K562 (cell line): ENCODE results near the gene RFLNA. TPM values are rescaled to one million over a fixed set of nuclear protein-coding genes. Genes with fewer than 3 reads are reported as not detected.

Experiments
- ATAC-seq: fragments of 200-7000 bp; cut with Tn5 transposase; 3 replicates; pipeline ENCODE4 v1.9.1; 2020; ENCODE audit warnings: moderate library complexity
- BruUV-seq: library from RNA; stranded (reverse); fragments of 400-500 nt; replicated peaks from 2 replicates; lab custom pipeline; 2021; lab: Mats Ljungman, UMichigan
- CTCF ChIA-PET: fragments of 300-600 bp; formaldehyde crosslinking; extraction: SDS; loops from one replicate; lab custom pipeline; 2021; ENCODE audit warnings: low intra/inter-chr PET ratio; lab: Yijun Ruan, JAX
- POLR2A ChIA-PET: fragments of 300-600, 350-650 bp; sonication (Branson Sonifier 250); formaldehyde crosslinking; extraction: SDS; loops from one replicate; lab custom pipeline; 2021; ENCODE audit warnings: antibody characterized with exemption, inconsistent platforms; lab: Yijun Ruan, JAX
- DNase-seq, 4 experiments: peaks; one replicate each; pipeline versions ENCODE4 v3.0.0 to v3.0.0-alpha.2; 2011 to 2018; ENCODE audit warnings: low spot score in 3 of 4, mixed read lengths in 3 of 4; ENCODE audit errors: extremely low read depth in 1 of 4
- FAIRE-seq: peaks from 2 replicates; lab custom pipeline; 2011; peaks lifted over from hg19 to GRCh38; lab: Jason Lieb, UNC
- H2AFZ ChIP-seq: 2 replicates; pipeline ENCODE4 v1.6.0; 2011; ENCODE audit warnings: low read depth, low read length, control low read depth, inconsistent platforms
- H3K27ac ChIP-seq: fragments of 200-600 bp; 3 replicates; pipeline ENCODE4 v1.8.0; 2011; ENCODE audit warnings: low read depth, mild to moderate bottlenecking, control low read depth, inconsistent platforms, low read length, moderate library complexity, mixed read lengths; ENCODE audit errors: extremely low read depth
- H3K27me3 ChIP-seq, 2 experiments: fragments of 300-600 bp in 1 of 2; 2 replicates in 1 of 2; 3 replicates in 1 of 2; pipeline versions ENCODE4 v1.6.0 to v1.8.0; 2011; ENCODE audit warnings: inconsistent platforms in 2 of 2, low read length in 2 of 2, mild to moderate bottlenecking in 1 of 2, mixed read lengths in 1 of 2, moderate library complexity in 1 of 2; ENCODE audit not compliant: control insufficient read depth in 2 of 2, insufficient read depth in 2 of 2
- H3K36me3 ChIP-seq: fragments of 300-600 bp; 3 replicates; pipeline ENCODE4 v1.8.0; 2011; ENCODE audit warnings: mild to moderate bottlenecking, low read length, inconsistent platforms; ENCODE audit not compliant: control insufficient read depth, insufficient read depth
- H3K4me1 ChIP-seq, 2 experiments: fragments of 200-600 bp in 1 of 2; replicated peaks in 1 of 2; 2 replicates in 1 of 2; 3 replicates in 1 of 2; pipeline versions ENCODE4 v1.5.1 to v1.8.0; 2011; ENCODE audit warnings: inconsistent platforms in 2 of 2, low read length in 2 of 2, mild to moderate bottlenecking in 1 of 2, mixed read lengths in 1 of 2, moderate library complexity in 1 of 2; ENCODE audit not compliant: control insufficient read depth in 2 of 2, insufficient read depth in 2 of 2
- H3K4me2 ChIP-seq: 2 replicates; pipeline ENCODE4 v1.6.1; 2011; ENCODE audit warnings: low read length, control low read depth, inconsistent platforms, mixed read lengths; ENCODE audit not compliant: insufficient read depth
- H3K4me3 ChIP-seq: fragments of 200-600 bp; sonication (generic), shearing (Covaris generic); 2 replicates; pipeline ENCODE4 v1.5.1; 2016; ENCODE audit warnings: control low read depth, inconsistent platforms
- H3K79me2 ChIP-seq: fragments of 200-600 bp; 3 replicates; pipeline ENCODE4 v1.8.0; 2011; ENCODE audit warnings: low read length, inconsistent platforms; ENCODE audit not compliant: control insufficient read depth, insufficient read depth
- H3K9ac ChIP-seq, 2 experiments: 2 replicates each; pipeline versions ENCODE4 v1.6.0 to v1.6.1; 2011; ENCODE audit warnings: low read depth in 2 of 2, low read length in 2 of 2, control low read depth in 1 of 2, inconsistent platforms in 1 of 2, mild to moderate bottlenecking in 1 of 2, mixed read lengths in 1 of 2; ENCODE audit not compliant: insufficient read depth in 1 of 2
- H3K9me1 ChIP-seq: one replicate; pipeline ENCODE4 v1.6.0; 2011; ENCODE audit warnings: inconsistent platforms, mild to moderate bottlenecking, low read length, moderate library complexity; ENCODE audit not compliant: control insufficient read depth, insufficient read depth
- H3K9me3 ChIP-seq: replicated peaks from 2 replicates; pipeline ENCODE4 v1.5.1; 2011; ENCODE audit warnings: low read depth, low read length, inconsistent platforms; ENCODE audit not compliant: control insufficient read depth, insufficient read depth
- H4K20me1 ChIP-seq: replicated peaks from 2 replicates; pipeline ENCODE4 v1.6.1; 2011; ENCODE audit warnings: low read length, inconsistent platforms, mixed read lengths; ENCODE audit not compliant: control insufficient read depth, insufficient read depth
- NR4A1 ChIP-seq, 2 experiments: fragments of 250-450 bp in 1 of 2; fragments of 450-650 bp in 1 of 2; sonication (Bioruptor Pico) in 1 of 2; IDR thresholded peaks; 2 replicates each; pipeline versions ENCODE4 v1.4.0 to v1.6.1; 2016 to 2020; ENCODE audit warnings: mild to moderate bottlenecking in 2 of 2, missing compliant biosample characterization in 1 of 2, missing genetic modification characterization in 1 of 2, moderate library complexity in 1 of 2
- PKNOX1 ChIP-seq: fragments of 450-650 bp; IDR thresholded peaks from 2 replicates; pipeline ENCODE4 v1.6.1; 2016
- POLR2A ChIP-seq: fragments of 450-650 bp; conservative IDR thresholded peaks from 2 replicates; pipeline ENCODE4 v1.6.1; 2016
- TEAD4 ChIP-seq, 2 experiments: sonication (generic) in 1 of 2; formaldehyde crosslinking in 1 of 2; IDR thresholded peaks; 2 replicates each; pipeline versions ENCODE4 v1.6.1 to v1.8.0; 2012 to 2022; ENCODE audit warnings: borderline replicate concordance in 1 of 2, inconsistent platforms in 1 of 2, low read length in 1 of 2, mild to moderate bottlenecking in 1 of 2, missing genetic modification reagents in 1 of 2
- UBTF ChIP-seq, 2 experiments: IDR thresholded peaks; 2 replicates each; pipeline ENCODE4 v1.6.1; 2012; ENCODE audit warnings: improper control_type of control experiment in 2 of 2, low read depth in 2 of 2, low read length in 2 of 2, borderline replicate concordance in 1 of 2
- WGBS: fragments of 100-300 bp; shearing (Covaris generic); methylation state at CpG from one replicate; pipeline ENCODE4 v1.1.6; 2016; ENCODE audit warnings: low coverage, mixed read lengths; ENCODE audit not compliant: insufficient coverage; ENCODE audit errors: missing lambda C conversion rate; 5-methylcytosine and 5-hydroxymethylcytosine counted together
- in situ Hi-C: fragments of 300-500 bp; cut with MboI; formaldehyde crosslinking; loops from 4 replicates; pipeline ENCODE4 v1.15.0; 2018; ENCODE audit warnings: inconsistent platforms, mixed read lengths
- intact Hi-C: fragments of 100-400 bp; cut with micrococcal nuclease; formaldehyde crosslinking; loops from 2 replicates; pipeline ENCODE4 v1.14.2; 2022
- polyA plus RNA-seq, 8 experiments: library from polyadenylated mRNA; depleted of rRNA in 4 of 8; stranded (reverse) in 5 of 8; unstranded in 3 of 8; fragments of >200 nt; fragmentation: Nextera tagmentation in 2 of 8; fragmentation: Illumina TruSeq in 1 of 8; extraction: Ambion mirVana in 2 of 8; extraction: Trizol in 1 of 8; gene quantifications; 2 replicates each; pipeline versions ENCODE4 v1.2.1 to v1.2.3, GENCODE V29; 2011 to 2014; ENCODE audit warnings: inconsistent platforms in 1 of 8, missing spikeins in 1 of 8
- total RNA-seq, 7 experiments: library from RNA; depleted of rRNA in 6 of 7; stranded (reverse); fragments of >200 nt in 6 of 7; fragmentation: Illumina TruSeq in 2 of 7; extraction: Trizol in 2 of 7; gene quantifications; 2 replicates each; pipeline versions ENCODE4 v1.2.1 to v1.2.3, GENCODE V29; 2011 to 2021; ENCODE audit warnings: low replicate concordance in 1 of 7

The RFLNA gene
- total and polyA plus RNA-seq, 9 of the 15 experiments (the other 6 are each of a cell fraction or from before 2014, with no cell fraction given) = not detected

- FAIRE-seq = no peak
- H3K4me2 ChIP-seq = no peak overlapping the region
- peaks cover 41% of the 10 kb centered on the region; the same call in 2 of the 3 replicates for H3K36me3 ChIP-seq
- H3K9me3 ChIP-seq = peaks cover 12% of the 10 kb centered on the region
- H4K20me1 ChIP-seq = no peaks in the 10 kb centered on the region
- in situ Hi-C loops (no loop called here), intact Hi-C loops (loop anchor here (10.0 kb wide), 1 partner anchor 358 kb away; no protein-coding TSS in a partner anchor)
- no peaks in the 10 kb centered on the region for H3K27me3 ChIP-seq
- TF ChIP-seq PKNOX1 = no peak
- TF ChIP-seq TEAD4 (IDR thresholded peaks at IDR 0.05; ENCODE audit: low read length) = no peak
- TF ChIP-seq TEAD4 (CRISPR knock-in tag; IDR thresholded peaks at IDR 0.05; ENCODE audit: borderline replicate concordance) = no peak
- TF ChIP-seq POLR2A = no peak
- no peak for TF ChIP-seq NR4A1 (CRISPR knock-in tag; IDR thresholded peaks at IDR 0.05)
- no peak for TF ChIP-seq NR4A1 (tag; IDR thresholded peaks at IDR 0.05)
- TF ChIP-seq UBTF (IDR thresholded peaks at IDR 0.05; ENCODE audit: borderline replicate concordance in 1 of 2, low read depth in 2 of 2, low read length in 2 of 2) = no peak
- WGBS = 95% methylated on average over 4 of the region's 9 CpGs
- H3K9ac ChIP-seq = no peak overlapping the region
- H3K9me1 ChIP-seq = no peaks in the 10 kb centered on the region
- no peaks in the 10 kb centered on the region for H3K79me2 ChIP-seq
- no TSS peak for BruUV-seq
- ChIA-PET POLR2A (no interaction called here), CTCF (no interaction called here)
- H2AFZ ChIP-seq = no peak overlapping the region
- H3K4me1 ChIP-seq = 0 out of 5 replicates have a peak, but pooled peaks cover 0 to 3% of the 10 kb centered on the region in 2 experiments
- no peak overlapping the region for H3K4me3 ChIP-seq
- no peak for ATAC-seq
- no peak overlapping the region for H3K27ac ChIP-seq
- DNase-seq = no peak
Measured at GRCh38 chr12:124326871-124327270, 32.0 kb downstream of the RFLNA start.
